Body of pancreas (tissue), 4 donors: Measurements from ENCODE around the gene FHAD1. TPM values are rescaled to one million over a fixed set of nuclear protein-coding genes. Genes with fewer than 3 reads are reported as not detected.
A peak's percentile ranks its signal among the peaks of the same experiment; 100 is the strongest.

ENCODE experiments used
- ATAC-seq: fragments of 150-250 bp; one replicate; pipeline ENCODE4 v1.9.1; 2016
- DNase-seq, 4 donors: peaks; one replicate each; pipeline ENCODE4 v3.0.0-alpha.2; 2019
- H3K27ac ChIP-seq, 4 donors: fragments of 200-600 bp; sonication (generic); 1 replicate in 3 of 4; 2 replicates in 1 of 4; pipeline versions ENCODE4 v1.5.1 to v1.6.1; 2016 to 2019; ENCODE audit warnings: mild to moderate bottlenecking in 1 of 4, mixed read lengths in 1 of 4, moderate library complexity in 1 of 4
- H3K27me3 ChIP-seq, 2 donors: fragments of 200-600 bp; sonication (generic); one replicate each; pipeline ENCODE4 v1.6.0; 2016; ENCODE audit warnings: mild to moderate bottlenecking in 1 of 2
- H3K36me3 ChIP-seq, 2 donors: fragments of 200-600 bp; sonication (generic); replicated peaks in 1 of 2; 2 replicates each; pipeline ENCODE4 v1.5.1; 2016; ENCODE audit warnings: low read depth in 2 of 2; ENCODE audit not compliant: insufficient read depth in 1 of 2
- H3K4me1 ChIP-seq: fragments of 200-600 bp; sonication (generic); one replicate; pipeline ENCODE4 v1.6.0; 2016
- H3K4me3 ChIP-seq, 2 donors: fragments of 200-600 bp; sonication (generic); 1 replicate in 1 of 2; 2 replicates in 1 of 2; pipeline ENCODE4 v1.5.1; 2016 to 2019
- H3K9me3 ChIP-seq, 3 donors: fragments of 200-600 bp; sonication (generic); 1 replicate in 2 of 3; 2 replicates in 1 of 3; pipeline ENCODE4 v1.5.1; 2016
- CTCF ChIP-seq, 7 experiments: fragments of 450-650 bp in 4 of 7; fragments of 200-600 bp in 3 of 7; sonication (generic) in 3 of 7; IDR thresholded peaks; one replicate each; pipeline ENCODE4 v1.5.1; 2016 to 2019; ENCODE audit warnings: antibody characterized with exemption in 7 of 7
- POLR2A ChIP-seq, 3 donors: fragments of 450-650 bp; IDR thresholded peaks; one replicate each; pipeline ENCODE4 v1.6.1; 2016; ENCODE audit warnings: antibody characterized with exemption in 3 of 3, mild to moderate bottlenecking in 2 of 3
- WGBS, 2 donors: methylation state at CpG; one replicate each; pipeline ENCODE4 v1.1.5; 2017; 5-methylcytosine and 5-hydroxymethylcytosine counted together
- intact Hi-C: fragments of 100-400 bp; cut with DNase I; formaldehyde crosslinking; loops from one replicate; pipeline ENCODE4 v1.15.1; 2023
- total RNA-seq, 2 donors: library from RNA; depleted of rRNA; stranded (reverse); fragments of >200 nt; gene quantifications; one replicate each; pipeline ENCODE4 v1.1.0, GENCODE V29; 2016

The FHAD1 gene
- total RNA-seq, 2 donors from 2014 or later: 2.9 to 4.9 TPM

- TF ChIP-seq CTCF (IDR thresholded peaks at IDR 0.05) (no peak), POLR2A (IDR thresholded peaks at IDR 0.05) (no peak)
- Histone ChIP-seq H3K9me3 (peaks cover 0 to 4% (median 0%) of the 10 kb centered on the region in 3 donors), H3K27me3 (no peaks in the 10 kb centered on the region), H3K27ac (peak overlapping the region in 1 of 4 donors; percentile 15), H3K4me1 (no peaks in the 10 kb centered on the region), H3K36me3 (no peaks in the 10 kb centered on the region), H3K4me3 (no peak overlapping the region)
- ATAC-seq (no peak), DNase-seq (no peak)
- intact Hi-C loops: no loop called here
- 73 to 79% methylated on average over 7 of the region's 7 CpGs for WGBS, 2 donors
Measured at GRCh38 chr1:15401391-15402055, 154.5 kb downstream of the FHAD1 start.

GRCh38 chr1:15402809-15403450, 155.9 kb downstream of the FHAD1 start:
- intact Hi-C loops: no loop called here
- WGBS, 2 donors: 85 to 96% methylated on average over 5 of the region's 5 CpGs
- no peaks in the 10 kb centered on the region for H3K4me1 ChIP-seq
- DNase-seq (no peak), ATAC-seq (no peak)
- no peaks in the 10 kb centered on the region for H3K27me3 ChIP-seq
- H3K36me3 ChIP-seq: no peaks in the 10 kb centered on the region
- peaks cover 0 to 4% (median 0%) of the 10 kb centered on the region in 3 donors for H3K9me3 ChIP-seq
- no peak for TF ChIP-seq POLR2A (IDR thresholded peaks at IDR 0.05)
- no peak for TF ChIP-seq CTCF (IDR thresholded peaks at IDR 0.05)
- H3K4me3 ChIP-seq: no peak overlapping the region
- H3K27ac ChIP-seq: no peak overlapping the region

GRCh38 chr1:15403962-15404580, 157.0 kb downstream of the FHAD1 start:
- DNase-seq (no peak), ATAC-seq (no peak)
- Histone ChIP-seq H3K4me3 (no peak overlapping the region), H3K4me1 (peaks cover 2% of the 10 kb centered on the region), H3K27me3 (no peaks in the 10 kb centered on the region), H3K9me3 (peaks cover 0 to 4% (median 0%) of the 10 kb centered on the region in 3 donors), H3K36me3 (no peaks in the 10 kb centered on the region), H3K27ac (no peak overlapping the region)
- intact Hi-C loops: no loop called here
- TF ChIP-seq POLR2A (IDR thresholded peaks at IDR 0.05) (no peak), CTCF (IDR thresholded peaks at IDR 0.05) (no peak)
- WGBS, 2 donors: 91 to 93% methylated on average over 9 of the region's 9 CpGs

GRCh38 chr1:15405106-15405850, 158.3 kb downstream of the FHAD1 start:
- no peak for TF ChIP-seq CTCF (IDR thresholded peaks at IDR 0.05)
- no peak for TF ChIP-seq POLR2A (IDR thresholded peaks at IDR 0.05)
- Histone ChIP-seq H3K4me1 (peaks cover 4% of the 10 kb centered on the region), H3K36me3 (no peaks in the 10 kb centered on the region), H3K27me3 (no peaks in the 10 kb centered on the region), H3K9me3 (no peaks in the 10 kb centered on the region), H3K4me3 (no peak overlapping the region), H3K27ac (no peak overlapping the region)
- WGBS, 2 donors: 90 to 92% methylated on average over 8 to 9 of the region's 9 CpGs
- intact Hi-C loops: no loop called here
- no peak for ATAC-seq
- DNase-seq: no peak
